DMS53 (cell line): Measurements from ENCODE around the gene SHANK3.
A peak's percentile ranks its signal among the peaks of the same experiment; 100 is the strongest.

ENCODE experiments used
- DNase-seq: peaks from one replicate; lab custom pipeline; 2025; lab: John Stamatoyannopoulos, UW

The SHANK3 gene

DNA sequence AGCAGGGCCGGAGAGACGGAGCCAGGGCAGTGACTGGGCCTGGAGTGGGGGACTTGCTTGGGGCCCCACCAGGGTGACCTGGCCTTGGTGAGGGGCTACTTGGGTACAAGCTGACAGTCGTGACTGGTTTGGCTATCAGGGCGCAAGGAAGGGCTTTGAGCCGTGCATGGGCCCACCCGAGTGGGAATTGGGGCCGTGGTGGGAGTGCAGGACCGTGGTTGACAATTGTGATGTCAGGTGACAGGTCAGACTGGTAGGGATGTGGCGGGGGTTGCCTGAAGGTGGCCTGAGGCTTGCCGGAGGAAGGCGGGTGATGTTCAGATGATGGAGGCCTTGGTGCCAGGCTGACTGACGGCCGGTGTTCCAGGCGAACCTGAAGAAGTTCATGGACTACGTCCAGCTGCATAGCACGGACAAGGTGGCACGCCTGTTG, 5.6 kb downstream of the SHANK3 start:
- no peak for DNase-seq

DNA sequence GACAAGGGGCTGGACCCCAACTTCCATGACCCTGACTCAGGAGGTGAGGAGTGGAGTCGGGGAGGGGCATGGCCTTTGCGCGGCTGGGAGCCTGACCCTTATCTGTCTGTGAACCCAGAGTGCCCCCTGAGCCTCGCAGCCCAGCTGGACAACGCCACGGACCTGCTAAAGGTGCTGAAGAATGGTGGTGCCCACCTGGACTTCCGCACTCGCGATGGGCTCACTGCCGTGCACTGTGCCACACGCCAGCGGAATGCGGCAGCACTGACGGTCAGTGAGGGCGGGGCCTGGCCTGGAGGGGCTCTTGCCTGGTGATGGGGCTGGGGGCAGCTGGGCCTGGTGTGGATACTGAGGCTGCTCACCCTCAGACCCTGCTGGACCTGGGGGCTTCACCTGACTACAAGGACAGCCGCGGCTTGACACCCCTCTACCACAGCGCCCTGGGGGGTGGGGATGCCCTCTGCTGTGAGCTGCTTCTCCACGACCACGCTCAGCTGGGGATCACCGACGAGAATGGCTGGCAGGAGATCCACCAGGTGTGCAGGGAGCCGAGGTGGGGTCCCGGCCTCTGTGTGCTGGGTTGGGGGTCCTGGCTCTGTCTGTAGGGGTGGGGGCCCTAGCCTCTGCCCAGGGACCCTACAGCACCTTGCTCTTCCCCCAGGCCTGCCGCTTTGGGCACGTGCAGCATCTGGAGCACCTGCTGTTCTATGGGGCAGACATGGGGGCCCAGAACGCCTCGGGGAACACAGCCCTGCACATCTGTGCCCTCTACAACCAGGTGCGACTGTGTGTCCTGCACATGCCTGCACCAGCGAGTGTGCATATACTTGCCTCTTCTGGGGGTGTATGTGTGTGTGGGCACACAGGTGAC, 6.3 kb downstream of the SHANK3 start:
- no peak for DNase-seq

- DNase-seq, result no peak
Observed at GRCh38 chr22:50683086-50683993, 10.7 kb downstream of the SHANK3 start.

GRCh38 chr22:50683994-50684371, 11.4 kb downstream of the SHANK3 start:
- no peak for DNase-seq

- DNase-seq, result no peak
Observed at GRCh38 chr22:50684501-50684900, 11.9 kb downstream of the SHANK3 start.

- no peak for DNase-seq
Observed at GRCh38 chr22:50684986-50685385, 12.4 kb downstream of the SHANK3 start.

DNA sequence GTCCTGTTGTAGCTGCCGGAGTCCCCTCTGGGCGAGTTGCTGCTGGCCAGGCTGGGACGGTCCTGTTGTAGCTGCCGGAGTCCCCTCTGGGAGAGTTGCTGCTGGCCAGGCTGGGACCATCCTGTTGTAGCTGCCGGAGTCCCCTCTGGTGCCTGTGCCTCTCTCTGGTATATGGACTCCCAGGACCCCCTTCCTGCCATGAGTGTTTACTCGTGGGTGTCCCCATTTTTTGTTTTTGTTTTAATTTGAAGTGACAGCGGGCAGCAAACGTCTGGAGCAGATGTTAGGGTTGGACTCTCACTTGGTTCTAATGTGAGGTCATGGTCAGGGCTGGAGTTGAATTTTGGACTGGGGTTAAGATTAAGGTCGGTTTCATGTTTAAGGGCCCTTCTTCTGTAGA, 14.2 kb downstream of the SHANK3 start:
- DNase-seq, result no peak

GRCh38 chr22:50687829-50688228, 15.2 kb downstream of the SHANK3 start:
- DNase-seq, result no peak

- no peak for DNase-seq
Observed at GRCh38 chr22:50688448-50688847, 15.8 kb downstream of the SHANK3 start.

GRCh38 chr22:50691521-50691920, 18.9 kb downstream of the SHANK3 start:
- DNase-seq, result peak; percentile 49

DNA sequence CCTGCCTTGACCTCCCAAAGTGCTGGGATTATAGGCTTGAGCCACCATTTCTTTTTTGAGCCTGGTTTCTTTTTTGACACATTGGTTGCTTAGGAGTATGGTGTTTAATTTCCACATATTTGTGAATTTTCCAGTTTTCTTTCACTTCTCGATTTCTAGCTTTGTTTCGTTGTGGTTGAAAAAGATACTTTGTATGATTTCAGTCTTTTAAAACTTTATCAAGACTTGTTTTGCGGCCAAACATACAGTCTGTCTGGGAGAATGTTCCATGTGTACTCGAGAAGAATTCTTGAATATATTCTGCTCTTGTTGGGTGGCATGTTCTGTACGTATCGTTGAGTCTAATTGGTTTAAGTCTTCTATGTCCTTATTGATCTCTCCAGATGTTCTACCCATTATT, 20.8 kb downstream of the SHANK3 start:
- DNase-seq, result no peak

DNA sequence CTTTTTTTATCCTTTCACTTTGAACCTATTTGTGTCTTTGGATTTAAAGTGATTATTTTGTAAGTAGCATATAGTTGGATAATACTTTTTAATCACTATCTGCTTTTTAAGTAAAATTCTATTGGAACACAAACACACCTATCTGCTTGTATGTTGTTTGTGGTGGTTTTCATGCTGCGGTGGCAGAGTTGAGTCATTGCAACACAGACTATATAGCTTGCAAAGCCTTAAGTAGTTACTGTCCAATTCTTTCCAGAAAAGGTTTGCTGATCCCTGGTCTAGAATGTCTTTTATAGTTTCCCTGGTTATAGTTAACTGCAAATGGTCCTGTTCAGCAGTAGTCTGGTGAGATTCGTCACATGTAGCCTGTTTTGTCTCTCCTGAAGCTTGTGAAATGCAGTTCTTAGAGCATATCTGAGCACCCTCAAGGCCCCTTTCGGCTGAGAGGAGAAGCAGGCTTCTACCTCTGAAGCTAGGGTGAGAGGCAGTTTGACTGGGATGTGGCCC, 21.5 kb downstream of the SHANK3 start:
- no peak for DNase-seq

DNA sequence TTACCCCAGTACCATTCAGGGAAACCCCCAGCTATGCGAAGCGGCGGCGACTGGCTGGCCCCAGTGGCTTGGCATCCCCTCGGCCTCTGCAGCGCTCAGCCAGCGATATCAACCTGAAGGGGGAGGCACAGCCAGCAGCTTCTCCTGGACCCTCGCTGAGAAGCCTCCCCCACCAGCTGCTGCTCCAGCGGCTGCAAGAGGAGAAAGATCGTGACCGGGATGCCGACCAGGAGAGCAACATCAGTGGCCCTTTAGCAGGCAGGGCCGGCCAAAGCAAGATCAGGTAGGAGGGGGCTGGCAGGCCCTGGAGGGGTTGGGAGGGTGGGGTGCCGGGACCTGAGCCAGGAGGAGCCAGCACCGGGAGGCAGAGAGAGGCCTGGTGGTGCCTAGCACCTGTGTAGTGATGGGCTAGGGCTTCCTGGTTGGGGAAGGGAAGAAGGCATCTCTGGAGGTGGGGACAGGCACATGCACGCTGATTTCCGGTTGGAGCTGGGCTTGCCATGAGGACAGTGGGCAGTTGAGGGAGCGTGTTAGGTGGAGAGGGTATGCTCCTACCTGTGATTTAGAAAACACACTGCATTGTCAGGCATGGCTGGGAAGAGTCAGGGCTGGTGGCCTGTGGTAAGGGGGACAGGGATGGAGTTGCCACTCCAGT, 22.3 kb downstream of the SHANK3 start:
- no peak for DNase-seq

- no peak for DNase-seq
Observed at GRCh38 chr22:50695421-50696250, 23.0 kb downstream of the SHANK3 start.

DNA sequence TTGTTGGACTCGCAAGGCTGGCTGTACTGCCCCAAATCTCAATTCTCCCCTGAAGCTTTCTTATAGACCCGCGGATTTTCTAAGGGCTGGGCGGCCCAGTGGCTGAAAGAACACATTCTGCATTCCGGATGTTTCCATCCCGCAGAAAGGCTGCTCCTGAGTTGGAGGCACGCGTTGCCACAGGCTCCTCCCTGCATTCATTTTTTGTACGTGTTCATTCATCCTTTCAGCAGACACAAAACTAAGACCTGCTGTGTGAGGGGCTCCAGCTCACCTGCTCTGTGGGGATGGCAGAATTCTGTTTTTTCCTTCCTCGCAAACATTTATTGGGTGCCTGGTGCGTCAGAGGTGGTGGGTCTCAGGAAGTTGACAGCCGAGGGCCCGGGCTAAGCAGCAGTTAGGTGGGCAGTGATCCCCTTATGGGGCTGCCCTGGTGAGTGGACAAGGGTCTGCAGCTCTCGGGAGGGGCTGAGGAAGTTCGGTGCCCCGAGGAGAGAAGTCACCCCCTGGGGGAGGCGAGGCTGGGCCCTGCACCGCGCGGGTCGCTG, 23.7 kb downstream of the SHANK3 start:
- no peak for DNase-seq

GRCh38 chr22:50696799-50697561, 24.4 kb downstream of the SHANK3 start:
- peak; percentile 52 for DNase-seq

GRCh38 chr22:50697667-50698506, 25.3 kb downstream of the SHANK3 start:
- peak; percentile 48 for DNase-seq

DNA sequence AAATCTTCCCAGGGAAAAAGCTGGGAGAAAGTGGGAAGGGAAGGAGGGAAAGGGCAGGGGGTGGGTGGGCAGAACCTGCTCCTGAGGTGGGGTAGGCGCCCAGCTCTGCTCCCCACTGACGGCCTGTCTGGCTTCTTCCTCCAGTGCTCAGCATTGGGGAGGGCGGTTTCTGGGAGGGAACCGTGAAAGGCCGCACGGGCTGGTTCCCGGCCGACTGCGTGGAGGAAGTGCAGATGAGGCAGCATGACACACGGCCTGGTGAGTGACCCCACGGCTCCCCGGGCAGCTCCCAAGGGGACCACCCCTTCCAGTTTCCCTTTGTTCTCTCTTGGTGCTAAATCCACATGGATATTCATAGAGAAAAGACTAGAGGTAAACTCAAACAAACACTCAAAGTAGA, 25.9 kb downstream of the SHANK3 start:
- DNase-seq, result no peak

DNA sequence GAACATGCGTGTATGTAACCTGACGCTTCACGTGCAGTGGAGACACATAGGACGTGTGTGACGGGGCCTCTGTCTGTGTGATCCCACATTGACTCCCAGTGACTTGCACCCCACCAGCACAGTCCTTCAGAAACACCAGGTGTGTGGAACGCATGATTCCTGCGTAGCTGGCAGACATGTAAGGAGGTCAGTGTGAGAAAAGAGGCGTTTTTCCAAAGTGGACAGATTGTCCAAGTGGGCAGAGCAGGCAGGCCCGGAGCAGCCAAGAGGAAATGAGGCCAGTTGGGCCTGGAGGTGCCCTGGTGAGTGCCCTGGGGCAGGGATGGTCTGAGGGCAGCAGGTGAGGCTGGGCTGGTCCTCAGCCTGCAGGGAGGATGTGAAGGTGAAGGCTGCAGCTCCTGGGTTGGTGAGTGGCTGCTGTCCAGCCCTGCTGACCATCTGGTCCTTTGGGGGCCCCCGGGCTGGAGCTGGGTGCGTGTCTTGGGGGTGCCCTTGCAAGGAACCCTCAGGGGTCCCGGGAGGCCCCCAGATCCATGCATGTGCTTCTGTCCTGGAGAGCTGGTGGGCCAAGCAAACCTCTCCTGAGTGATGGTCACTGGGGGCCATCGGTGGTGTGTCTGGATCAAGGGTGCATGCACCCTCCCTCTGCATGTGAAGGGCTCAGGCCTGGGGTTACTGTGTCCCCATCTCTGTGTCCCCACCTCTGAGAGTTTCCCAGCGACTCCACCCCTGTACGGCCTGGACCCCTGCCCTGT, 26.6 kb downstream of the SHANK3 start:
- DNase-seq, result no peak
